Measurements from ENCODE around the gene DPP6.

DNA sequence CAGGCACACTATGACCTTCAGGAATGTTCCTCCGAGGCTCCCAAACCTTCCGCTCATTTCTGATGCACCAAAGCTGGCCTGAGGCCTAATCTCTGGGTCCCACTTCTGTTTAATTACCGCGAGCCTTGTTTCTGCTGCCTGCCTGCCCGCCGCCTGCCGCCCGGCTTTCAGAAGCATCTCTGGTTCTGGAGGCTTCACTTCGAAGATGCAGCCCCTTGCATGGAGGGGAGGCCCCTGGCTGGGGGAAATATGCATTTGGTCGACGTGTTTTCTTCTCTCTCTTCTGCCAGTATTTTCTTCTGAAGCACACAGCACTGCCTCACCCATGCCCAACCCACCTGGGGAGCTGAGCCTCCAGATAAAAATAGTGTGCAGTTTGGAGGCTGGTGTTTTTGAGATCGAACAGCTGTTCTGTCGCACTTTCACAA, 783.8 kb downstream of the DPP6 start:
- TF ChIP-seq LEF1 (IDR thresholded peaks at IDR 0.05; ENCODE audit: borderline replicate concordance) (no peak), BHLHE40 (IDR thresholded peaks at IDR 0.05; ENCODE audit: borderline replicate concordance) (no peak), FOXK2 (IDR thresholded peaks at IDR 0.05) (no peak), FOXM1 (IDR thresholded peaks at IDR 0.05; ENCODE audit: borderline replicate concordance) (no peak), ZNF384 (IDR thresholded peaks at IDR 0.05) (no peak), SUZ12 (IDR thresholded peaks at IDR 0.05) (no peak), FOXA1 (IDR thresholded peaks at IDR 0.05) (no peak), L3MBTL2 (conservative IDR thresholded peaks at IDR 0.05) (no peak), ELF4 (IDR thresholded peaks at IDR 0.05) (no peak)
- TF ChIP-seq, protein P1, sequence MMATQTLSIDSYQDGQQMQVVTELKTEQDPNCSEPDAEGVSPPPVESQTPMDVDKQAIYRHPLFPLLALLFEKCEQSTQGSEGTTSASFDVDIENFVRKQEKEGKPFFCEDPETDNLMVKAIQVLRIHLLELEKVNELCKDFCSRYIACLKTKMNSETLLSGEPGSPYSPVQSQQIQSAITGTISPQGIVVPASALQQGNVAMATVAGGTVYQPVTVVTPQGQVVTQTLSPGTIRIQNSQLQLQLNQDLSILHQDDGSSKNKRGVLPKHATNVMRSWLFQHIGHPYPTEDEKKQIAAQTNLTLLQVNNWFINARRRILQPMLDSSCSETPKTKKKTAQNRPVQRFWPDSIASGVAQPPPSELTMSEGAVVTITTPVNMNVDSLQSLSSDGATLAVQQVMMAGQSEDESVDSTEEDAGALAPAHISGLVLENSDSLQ (IDR thresholded peaks at IDR 0.05), result no peak

All from HEK293T (cell line).